ENCODE results near the gene PRKCSH. TPM values are rescaled to one million over a fixed set of nuclear protein-coding genes. Genes with fewer than 3 reads are reported as not detected.

PRKCSH gene
- total and polyA plus RNA-seq, 10 of the 15 experiments (the other 5 are each of a cell fraction or from before 2014, with no cell fraction given) = 1.1 to 280 (median 44.1) TPM

DNA sequence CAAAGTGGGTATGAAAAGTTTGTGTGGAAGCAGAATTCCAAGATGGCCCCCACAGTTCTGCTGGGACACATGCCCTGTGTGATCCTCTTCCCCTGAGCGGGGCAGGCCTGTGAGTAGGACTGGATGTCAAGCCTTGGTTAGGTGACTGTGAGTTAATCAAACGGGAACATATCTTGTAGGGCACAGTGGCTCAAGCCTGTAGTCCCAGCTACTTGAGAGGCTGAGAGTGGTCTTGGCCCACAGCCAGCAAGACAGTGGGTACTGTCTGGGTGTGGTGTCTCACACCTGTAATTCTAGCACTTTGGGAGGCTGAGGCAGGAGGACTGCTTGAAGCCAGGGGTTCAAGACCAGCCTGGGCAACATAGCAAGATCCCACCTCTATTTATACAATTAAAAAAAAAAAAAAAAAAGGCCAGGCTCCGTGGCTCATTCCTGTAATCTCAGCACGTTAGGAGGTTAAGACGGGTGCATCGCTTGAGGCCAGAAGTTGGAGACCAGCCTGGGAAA is 63.8 kb downstream of the PRKCSH start (continued):
- TF ChIP-seq, protein P1, sequence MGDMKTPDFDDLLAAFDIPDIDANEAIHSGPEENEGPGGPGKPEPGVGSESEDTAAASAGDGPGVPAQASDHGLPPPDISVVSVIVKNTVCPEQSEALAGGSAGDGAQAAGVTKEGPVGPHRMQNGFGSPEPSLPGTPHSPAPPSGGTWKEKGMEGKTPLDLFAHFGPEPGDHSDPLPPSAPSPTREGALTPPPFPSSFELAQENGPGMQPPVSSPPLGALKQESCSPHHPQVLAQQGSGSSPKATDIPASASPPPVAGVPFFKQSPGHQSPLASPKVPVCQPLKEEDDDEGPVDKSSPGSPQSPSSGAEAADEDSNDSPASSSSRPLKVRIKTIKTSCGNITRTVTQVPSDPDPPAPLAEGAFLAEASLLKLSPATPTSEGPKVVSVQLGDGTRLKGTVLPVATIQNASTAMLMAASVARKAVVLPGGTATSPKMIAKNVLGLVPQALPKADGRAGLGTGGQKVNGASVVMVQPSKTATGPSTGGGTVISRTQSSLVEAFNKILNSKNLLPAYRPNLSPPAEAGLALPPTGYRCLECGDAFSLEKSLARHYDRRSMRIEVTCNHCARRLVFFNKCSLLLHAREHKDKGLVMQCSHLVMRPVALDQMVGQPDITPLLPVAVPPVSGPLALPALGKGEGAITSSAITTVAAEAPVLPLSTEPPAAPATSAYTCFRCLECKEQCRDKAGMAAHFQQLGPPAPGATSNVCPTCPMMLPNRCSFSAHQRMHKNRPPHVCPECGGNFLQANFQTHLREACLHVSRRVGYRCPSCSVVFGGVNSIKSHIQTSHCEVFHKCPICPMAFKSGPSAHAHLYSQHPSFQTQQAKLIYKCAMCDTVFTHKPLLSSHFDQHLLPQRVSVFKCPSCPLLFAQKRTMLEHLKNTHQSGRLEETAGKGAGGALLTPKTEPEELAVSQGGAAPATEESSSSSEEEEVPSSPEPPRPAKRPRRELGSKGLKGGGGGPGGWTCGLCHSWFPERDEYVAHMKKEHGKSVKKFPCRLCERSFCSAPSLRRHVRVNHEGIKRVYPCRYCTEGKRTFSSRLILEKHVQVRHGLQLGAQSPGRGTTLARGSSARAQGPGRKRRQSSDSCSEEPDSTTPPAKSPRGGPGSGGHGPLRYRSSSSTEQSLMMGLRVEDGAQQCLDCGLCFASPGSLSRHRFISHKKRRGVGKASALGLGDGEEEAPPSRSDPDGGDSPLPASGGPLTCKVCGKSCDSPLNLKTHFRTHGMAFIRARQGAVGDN (IDR thresholded peaks at IDR 0.05) = no peak
- TF ChIP-seq, protein P2, sequence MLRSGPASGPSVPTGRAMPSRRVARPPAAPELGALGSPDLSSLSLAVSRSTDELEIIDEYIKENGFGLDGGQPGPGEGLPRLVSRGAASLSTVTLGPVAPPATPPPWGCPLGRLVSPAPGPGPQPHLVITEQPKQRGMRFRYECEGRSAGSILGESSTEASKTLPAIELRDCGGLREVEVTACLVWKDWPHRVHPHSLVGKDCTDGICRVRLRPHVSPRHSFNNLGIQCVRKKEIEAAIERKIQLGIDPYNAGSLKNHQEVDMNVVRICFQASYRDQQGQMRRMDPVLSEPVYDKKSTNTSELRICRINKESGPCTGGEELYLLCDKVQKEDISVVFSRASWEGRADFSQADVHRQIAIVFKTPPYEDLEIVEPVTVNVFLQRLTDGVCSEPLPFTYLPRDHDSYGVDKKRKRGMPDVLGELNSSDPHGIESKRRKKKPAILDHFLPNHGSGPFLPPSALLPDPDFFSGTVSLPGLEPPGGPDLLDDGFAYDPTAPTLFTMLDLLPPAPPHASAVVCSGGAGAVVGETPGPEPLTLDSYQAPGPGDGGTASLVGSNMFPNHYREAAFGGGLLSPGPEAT (IDR thresholded peaks at IDR 0.05; ENCODE audit: low read depth) = no peak
- no peak for TF ChIP-seq MYC (IDR thresholded peaks at IDR 0.05; ENCODE audit: insufficient read depth, insufficient read length, insufficient replicate concordance, low read length, severe bottlenecking)

DNA sequence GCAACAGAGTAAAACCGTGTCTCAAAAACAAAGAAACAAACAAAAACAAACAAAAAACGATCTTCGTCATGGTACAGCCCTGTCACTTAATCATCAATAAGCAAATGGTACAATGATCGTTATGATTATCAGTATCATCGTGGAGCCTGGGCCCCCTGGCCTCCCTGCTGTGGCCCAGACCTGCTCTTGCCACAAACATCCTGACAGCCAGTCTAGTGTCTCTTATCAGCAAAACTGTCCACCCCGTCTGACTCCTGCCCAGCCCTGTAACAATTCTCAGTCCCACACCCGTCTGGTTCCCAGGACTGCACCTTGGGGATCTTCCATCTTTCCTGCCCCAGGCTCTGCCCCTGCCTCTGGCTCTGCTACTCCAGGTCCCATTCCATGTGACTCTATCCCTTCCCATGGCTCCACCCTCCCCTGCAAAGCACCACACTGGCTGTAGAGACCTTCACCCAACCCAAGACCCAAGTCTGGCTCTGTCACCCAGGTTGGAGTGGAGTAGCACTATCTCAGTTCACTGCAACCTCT is 64.5 kb downstream of the PRKCSH start:
- Histone ChIP-seq H3K27ac (ENCODE audit: control insufficient read depth, insufficient read depth) (no peak overlapping the region), H3K9ac (ENCODE audit: control insufficient read depth, insufficient read depth, low read length) (no peak overlapping the region), H3K4me2 (ENCODE audit: control insufficient read depth, insufficient read depth) (no peak overlapping the region), H3K79me2 (ENCODE audit: control insufficient read depth, insufficient read depth, low read length) (peaks cover 4% of the 10 kb centered on the region), H3K4me3 (no peak overlapping the region), H2AFZ (ENCODE audit: control insufficient read depth, low read depth, low read length) (no peak overlapping the region), H4K20me1 (ENCODE audit: control insufficient read depth, insufficient read depth) (no peaks in the 10 kb centered on the region), H3K9me3 (replicated peaks; ENCODE audit: control insufficient read depth, insufficient read depth, low read length) (no peaks in the 10 kb centered on the region), H3K27me3 (replicated peaks in 1 of 2; ENCODE audit: control insufficient read depth in 2 of 2, insufficient read depth in 2 of 2, low read length in 1 of 2) (no peaks in the 10 kb centered on the region), H3K36me3 (ENCODE audit: control insufficient read depth in 2 of 2, insufficient read depth in 2 of 2, low read length in 1 of 2) (peaks cover 0 to 4% of the 10 kb centered on the region in 2 experiments; a peak in 3 of 4 replicates), H3K4me1 (ENCODE audit: control insufficient read depth, insufficient read depth, low read length) (no peaks in the 10 kb centered on the region)
- intact Hi-C loops (cut with micrococcal nuclease; ENCODE audit: unreplicated experiment) = no loop called here
- POLR2A ChIA-PET = no interaction called here
- 83% methylated on average over 7 of the region's 7 CpGs for WGBS (ENCODE audit: insufficient coverage, insufficient replicate concordance, low lambda C conversion rate, missing lambda C conversion rate)
- SMC1A ChIA-PET (ENCODE audit: uncharacterized antibody, unreplicated experiment) = no interaction called here
- in situ Hi-C loops (cut with MboI) = loop anchor here (5.0 kb wide), 1 partner anchor 87 kb away; no protein-coding TSS in a partner anchor
- RAD21 ChIA-PET (ENCODE audit: unreplicated experiment) = no interaction called here
- FAIRE-seq (no peak), ATAC-seq (no peak), DNase-seq (ENCODE audit: low read depth, low spot score) (no peak)
- BruUV-seq (replicated peaks) = no TSS peak
- CTCF ChIA-PET = interaction anchor here (0.6 to 1.1 kb wide), 2 partner anchors 9 to 14 kb away, joined by 3 to 4 read pairs; no protein-coding TSS in a partner anchor
- TF ChIP-seq SRF (IDR thresholded peaks at IDR 0.05; ENCODE audit: low read depth in 2 of 2, low read length in 2 of 2) (no peak), RB1 (IDR thresholded peaks at IDR 0.05; ENCODE audit: borderline replicate concordance) (no peak), ZNF274 (IDR thresholded peaks at IDR 0.05; ENCODE audit: insufficient read depth, insufficient read length) (no peak), NR2C2 (IDR thresholded peaks at IDR 0.05; ENCODE audit: borderline replicate concordance, control insufficient read depth, insufficient read length, low read depth) (no peak), CHD1 (IDR thresholded peaks at IDR 0.05; ENCODE audit: low read depth, low read length) (no peak), IRF4 (IDR thresholded peaks at IDR 0.05; ENCODE audit: low read depth, low read length) (no peak), IKZF1 (conservative IDR thresholded peaks at IDR 0.05) (no peak), PML (IDR thresholded peaks at IDR 0.05; ENCODE audit: low read length) (no peak)
- TF ChIP-seq, protein P3, sequence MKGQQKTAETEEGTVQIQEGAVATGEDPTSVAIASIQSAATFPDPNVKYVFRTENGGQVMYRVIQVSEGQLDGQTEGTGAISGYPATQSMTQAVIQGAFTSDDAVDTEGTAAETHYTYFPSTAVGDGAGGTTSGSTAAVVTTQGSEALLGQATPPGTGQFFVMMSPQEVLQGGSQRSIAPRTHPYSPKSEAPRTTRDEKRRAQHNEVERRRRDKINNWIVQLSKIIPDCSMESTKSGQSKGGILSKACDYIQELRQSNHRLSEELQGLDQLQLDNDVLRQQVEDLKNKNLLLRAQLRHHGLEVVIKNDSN (IDR thresholded peaks at IDR 0.05; ENCODE audit: borderline replicate concordance, extremely low read length, insufficient read depth, low read depth, low read length) = no peak
- TF ChIP-seq, protein P4, sequence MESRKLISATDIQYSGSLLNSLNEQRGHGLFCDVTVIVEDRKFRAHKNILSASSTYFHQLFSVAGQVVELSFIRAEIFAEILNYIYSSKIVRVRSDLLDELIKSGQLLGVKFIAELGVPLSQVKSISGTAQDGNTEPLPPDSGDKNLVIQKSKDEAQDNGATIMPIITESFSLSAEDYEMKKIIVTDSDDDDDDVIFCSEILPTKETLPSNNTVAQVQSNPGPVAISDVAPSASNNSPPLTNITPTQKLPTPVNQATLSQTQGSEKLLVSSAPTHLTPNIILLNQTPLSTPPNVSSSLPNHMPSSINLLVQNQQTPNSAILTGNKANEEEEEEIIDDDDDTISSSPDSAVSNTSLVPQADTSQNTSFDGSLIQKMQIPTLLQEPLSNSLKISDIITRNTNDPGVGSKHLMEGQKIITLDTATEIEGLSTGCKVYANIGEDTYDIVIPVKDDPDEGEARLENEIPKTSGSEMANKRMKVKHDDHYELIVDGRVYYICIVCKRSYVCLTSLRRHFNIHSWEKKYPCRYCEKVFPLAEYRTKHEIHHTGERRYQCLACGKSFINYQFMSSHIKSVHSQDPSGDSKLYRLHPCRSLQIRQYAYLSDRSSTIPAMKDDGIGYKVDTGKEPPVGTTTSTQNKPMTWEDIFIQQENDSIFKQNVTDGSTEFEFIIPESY (IDR thresholded peaks at IDR 0.05) = no peak

All from GM12878 (cell line).